K562 (cell line): ENCODE results near the gene DKK1. TPM values are rescaled to one million over a fixed set of nuclear protein-coding genes. Genes with fewer than 3 reads are reported as not detected.

Experiments used
- ATAC-seq: fragments of 200-7000 bp; cut with Tn5 transposase; 3 replicates; pipeline ENCODE4 v1.9.1; 2020; ENCODE audit warnings: moderate library complexity
- BruUV-seq: library from RNA; stranded (reverse); fragments of 400-500 nt; replicated peaks from 2 replicates; lab custom pipeline; 2021; lab: Mats Ljungman, UMichigan
- CTCF ChIA-PET: fragments of 300-600 bp; formaldehyde crosslinking; extraction: SDS; loops from one replicate; lab custom pipeline; 2021; ENCODE audit warnings: low intra/inter-chr PET ratio; lab: Yijun Ruan, JAX
- POLR2A ChIA-PET: fragments of 300-600, 350-650 bp; sonication (Branson Sonifier 250); formaldehyde crosslinking; extraction: SDS; loops from one replicate; lab custom pipeline; 2021; ENCODE audit warnings: antibody characterized with exemption, inconsistent platforms; lab: Yijun Ruan, JAX
- DNase-seq, 4 experiments: peaks; one replicate each; pipeline versions ENCODE4 v3.0.0 to v3.0.0-alpha.2; 2011 to 2018; ENCODE audit warnings: low spot score in 3 of 4, mixed read lengths in 3 of 4; ENCODE audit errors: extremely low read depth in 1 of 4
- FAIRE-seq: peaks from 2 replicates; lab custom pipeline; 2011; peaks lifted over from hg19 to GRCh38; lab: Jason Lieb, UNC
- H2AFZ ChIP-seq: 2 replicates; pipeline ENCODE4 v1.6.0; 2011; ENCODE audit warnings: low read depth, low read length, control low read depth, inconsistent platforms
- H3K27ac ChIP-seq: fragments of 200-600 bp; 3 replicates; pipeline ENCODE4 v1.8.0; 2011; ENCODE audit warnings: low read depth, mild to moderate bottlenecking, control low read depth, inconsistent platforms, low read length, moderate library complexity, mixed read lengths; ENCODE audit errors: extremely low read depth
- H3K27me3 ChIP-seq, 2 experiments: fragments of 300-600 bp in 1 of 2; 2 replicates in 1 of 2; 3 replicates in 1 of 2; pipeline versions ENCODE4 v1.6.0 to v1.8.0; 2011; ENCODE audit warnings: inconsistent platforms in 2 of 2, low read length in 2 of 2, mild to moderate bottlenecking in 1 of 2, mixed read lengths in 1 of 2, moderate library complexity in 1 of 2; ENCODE audit not compliant: control insufficient read depth in 2 of 2, insufficient read depth in 2 of 2
- H3K36me3 ChIP-seq: fragments of 300-600 bp; 3 replicates; pipeline ENCODE4 v1.8.0; 2011; ENCODE audit warnings: mild to moderate bottlenecking, low read length, inconsistent platforms; ENCODE audit not compliant: control insufficient read depth, insufficient read depth
- H3K4me1 ChIP-seq, 2 experiments: fragments of 200-600 bp in 1 of 2; replicated peaks in 1 of 2; 2 replicates in 1 of 2; 3 replicates in 1 of 2; pipeline versions ENCODE4 v1.5.1 to v1.8.0; 2011; ENCODE audit warnings: inconsistent platforms in 2 of 2, low read length in 2 of 2, mild to moderate bottlenecking in 1 of 2, mixed read lengths in 1 of 2, moderate library complexity in 1 of 2; ENCODE audit not compliant: control insufficient read depth in 2 of 2, insufficient read depth in 2 of 2
- H3K4me2 ChIP-seq: 2 replicates; pipeline ENCODE4 v1.6.1; 2011; ENCODE audit warnings: low read length, control low read depth, inconsistent platforms, mixed read lengths; ENCODE audit not compliant: insufficient read depth
- H3K4me3 ChIP-seq: fragments of 200-600 bp; sonication (generic), shearing (Covaris generic); 2 replicates; pipeline ENCODE4 v1.5.1; 2016; ENCODE audit warnings: control low read depth, inconsistent platforms
- H3K79me2 ChIP-seq: fragments of 200-600 bp; 3 replicates; pipeline ENCODE4 v1.8.0; 2011; ENCODE audit warnings: low read length, inconsistent platforms; ENCODE audit not compliant: control insufficient read depth, insufficient read depth
- H3K9ac ChIP-seq, 2 experiments: 2 replicates each; pipeline versions ENCODE4 v1.6.0 to v1.6.1; 2011; ENCODE audit warnings: low read depth in 2 of 2, low read length in 2 of 2, control low read depth in 1 of 2, inconsistent platforms in 1 of 2, mild to moderate bottlenecking in 1 of 2, mixed read lengths in 1 of 2; ENCODE audit not compliant: insufficient read depth in 1 of 2
- H3K9me1 ChIP-seq: one replicate; pipeline ENCODE4 v1.6.0; 2011; ENCODE audit warnings: inconsistent platforms, mild to moderate bottlenecking, low read length, moderate library complexity; ENCODE audit not compliant: control insufficient read depth, insufficient read depth
- H3K9me3 ChIP-seq: replicated peaks from 2 replicates; pipeline ENCODE4 v1.5.1; 2011; ENCODE audit warnings: low read depth, low read length, inconsistent platforms; ENCODE audit not compliant: control insufficient read depth, insufficient read depth
- H4K20me1 ChIP-seq: replicated peaks from 2 replicates; pipeline ENCODE4 v1.6.1; 2011; ENCODE audit warnings: low read length, inconsistent platforms, mixed read lengths; ENCODE audit not compliant: control insufficient read depth, insufficient read depth
- DDX20 ChIP-seq: fragments of 450-650 bp; IDR thresholded peaks from 2 replicates; pipeline ENCODE4 v1.6.1; 2016; ENCODE audit warnings: missing genetic modification characterization, low read depth, mild to moderate bottlenecking, missing compliant biosample characterization, moderate library complexity
- DNMT1 ChIP-seq: fragments of 450-650 bp; IDR thresholded peaks from 2 replicates; pipeline ENCODE4 v1.6.1; 2016; ENCODE audit warnings: antibody characterized with exemption, mild to moderate bottlenecking
- FOS ChIP-seq: IDR thresholded peaks from 3 replicates; pipeline ENCODE4 v1.6.1; 2011; ENCODE audit not compliant: insufficient read length; ENCODE audit errors: extremely low read depth
- FOXK1 ChIP-seq: sonication (generic); formaldehyde crosslinking; IDR thresholded peaks from 2 replicates; pipeline ENCODE4 v1.8.0; 2022; ENCODE audit warnings: missing genetic modification reagents, mild to moderate bottlenecking, borderline replicate concordance
- GABPA ChIP-seq: fragments of 200-800 bp; sonication (Bioruptor generic); conservative IDR thresholded peaks from 2 replicates; pipeline ENCODE4 v1.6.1; 2016; ENCODE audit warnings: low read depth, missing genetic modification characterization, missing compliant biosample characterization
- MYBL2 ChIP-seq, 2 experiments: fragments of 450-650 bp in 1 of 2; sonication (generic) in 1 of 2; formaldehyde crosslinking in 1 of 2; IDR thresholded peaks; 2 replicates each; pipeline versions ENCODE4 v1.6.1 to v1.8.1; 2017 to 2022; ENCODE audit warnings: borderline replicate concordance in 1 of 2, inconsistent platforms in 1 of 2, low read depth in 1 of 2, mild to moderate bottlenecking in 1 of 2, missing genetic modification reagents in 1 of 2, moderate library complexity in 1 of 2
- NFATC3 ChIP-seq: fragments of 450-650 bp; IDR thresholded peaks from 2 replicates; pipeline ENCODE4 v1.6.1; 2017; ENCODE audit warnings: mild to moderate bottlenecking
- POLR2B ChIP-seq: fragments of 450-650 bp; IDR thresholded peaks from 2 replicates; pipeline ENCODE4 v1.6.1; 2018; ENCODE audit warnings: low read depth; ENCODE audit not compliant: partially characterized antibody
- RBM34 ChIP-seq: fragments of 200-400 bp; formaldehyde crosslinking; IDR thresholded peaks from 2 replicates; pipeline ENCODE4 v1.6.1; 2018; ENCODE audit warnings: low read length, borderline replicate concordance; ENCODE audit not compliant: insufficient read depth
- SP1 ChIP-seq: sonication (generic); formaldehyde crosslinking; IDR thresholded peaks from 2 replicates; pipeline ENCODE4 v1.8.1; 2022; ENCODE audit warnings: mild to moderate bottlenecking, missing genetic modification reagents
- SRSF7 ChIP-seq: fragments of 200-400 bp; formaldehyde crosslinking; optimal IDR thresholded peaks from 2 replicates; pipeline ENCODE3; 2017; ENCODE audit warnings: mild to moderate bottlenecking, low read depth, low read length
- XRCC5 ChIP-seq: fragments of 200-400 bp; formaldehyde crosslinking; IDR thresholded peaks from 2 replicates; pipeline ENCODE4 v1.6.1; 2017; ENCODE audit warnings: low read depth, mild to moderate bottlenecking, low read length
- ZNF263 ChIP-seq: sonication (generic); formaldehyde crosslinking; IDR thresholded peaks from 2 replicates; pipeline ENCODE4 v1.8.0; 2022; ENCODE audit warnings: mild to moderate bottlenecking, missing genetic modification reagents, borderline replicate concordance
- WGBS: fragments of 100-300 bp; shearing (Covaris generic); methylation state at CpG from one replicate; pipeline ENCODE4 v1.1.6; 2016; ENCODE audit warnings: low coverage, mixed read lengths; ENCODE audit not compliant: insufficient coverage; ENCODE audit errors: missing lambda C conversion rate; 5-methylcytosine and 5-hydroxymethylcytosine counted together
- in situ Hi-C: fragments of 300-500 bp; cut with MboI; formaldehyde crosslinking; loops from 4 replicates; pipeline ENCODE4 v1.15.0; 2018; ENCODE audit warnings: inconsistent platforms, mixed read lengths
- intact Hi-C: fragments of 100-400 bp; cut with micrococcal nuclease; formaldehyde crosslinking; loops from 2 replicates; pipeline ENCODE4 v1.14.2; 2022
- polyA plus RNA-seq, 8 experiments: library from polyadenylated mRNA; depleted of rRNA in 4 of 8; stranded (reverse) in 5 of 8; unstranded in 3 of 8; fragments of >200 nt; fragmentation: Nextera tagmentation in 2 of 8; fragmentation: Illumina TruSeq in 1 of 8; extraction: Ambion mirVana in 2 of 8; extraction: Trizol in 1 of 8; gene quantifications; 2 replicates each; pipeline versions ENCODE4 v1.2.1 to v1.2.3, GENCODE V29; 2011 to 2014; ENCODE audit warnings: inconsistent platforms in 1 of 8, missing spikeins in 1 of 8
- total RNA-seq, 7 experiments: library from RNA; depleted of rRNA in 6 of 7; stranded (reverse); fragments of >200 nt in 6 of 7; fragmentation: Illumina TruSeq in 2 of 7; extraction: Trizol in 2 of 7; gene quantifications; 2 replicates each; pipeline versions ENCODE4 v1.2.1 to v1.2.3, GENCODE V29; 2011 to 2021; ENCODE audit warnings: low replicate concordance in 1 of 7
- TF ChIP-seq, protein P1 (sequence below): IDR thresholded peaks from 2 replicates; pipeline ENCODE4 v1.6.1; 2016; ENCODE audit warnings: missing genetic modification characterization, missing compliant biosample characterization

The DKK1 gene
- total and polyA plus RNA-seq, 9 of the 15 experiments (the other 6 are each of a cell fraction or from before 2014, with no cell fraction given) = 0.13 TPM; not detected in 8

DNA sequence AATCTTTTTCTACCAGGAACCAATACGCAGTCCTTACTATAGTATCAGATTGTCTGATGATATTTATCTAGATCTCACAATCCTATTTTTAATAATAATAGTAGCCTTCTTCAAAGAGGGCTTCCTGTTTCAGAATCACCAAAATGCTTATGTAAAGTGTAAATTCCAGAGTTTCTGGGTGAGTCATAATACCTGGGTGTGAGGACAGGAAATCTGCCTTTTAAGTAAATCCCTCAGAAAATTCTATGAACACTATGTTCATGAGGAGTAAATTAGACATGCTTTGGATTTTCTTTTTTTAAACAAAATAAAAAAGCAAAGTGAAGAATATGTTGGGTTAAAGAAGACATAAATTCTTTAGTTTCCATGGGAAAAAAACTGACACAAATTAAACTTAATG, 20.5 kb downstream of the DKK1 start:
- no peak for ATAC-seq

DNA sequence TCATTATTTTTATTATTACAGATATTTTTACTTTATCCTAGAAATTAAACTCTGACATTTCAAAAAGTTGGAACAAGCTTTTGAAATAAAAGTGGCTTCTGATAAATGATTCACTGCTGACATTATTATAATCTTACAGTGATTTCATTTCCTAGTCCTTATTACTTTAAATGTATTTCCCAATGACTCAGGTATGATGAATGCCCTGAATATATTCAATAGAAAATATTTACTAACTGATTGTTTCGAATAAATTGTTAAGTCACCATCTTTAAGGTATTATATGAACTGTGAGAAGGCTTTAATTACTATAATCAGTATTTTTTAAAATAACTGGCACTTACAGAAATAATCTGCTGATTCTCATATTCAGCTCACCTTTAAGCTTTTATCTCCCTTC, 21.6 kb downstream of the DKK1 start:
- in situ Hi-C loops = no loop called here
- Histone ChIP-seq H3K9me3 (no peaks in the 10 kb centered on the region), H4K20me1 (no peaks in the 10 kb centered on the region), H3K79me2 (no peaks in the 10 kb centered on the region), H3K9me1 (no peaks in the 10 kb centered on the region), H3K4me3 (no peak overlapping the region), H3K36me3 (no peaks in the 10 kb centered on the region), H3K4me1 (no peaks in the 10 kb centered on the region), H3K27ac (no peak overlapping the region), H3K9ac (no peak overlapping the region), H3K27me3 (no peaks in the 10 kb centered on the region), H3K4me2 (no peak overlapping the region), H2AFZ (no peak overlapping the region)
- DNase-seq (no peak), ATAC-seq (no peak), FAIRE-seq (no peak)
- 0% methylated on average over 1 of the region's 1 CpG for WGBS
- CTCF ChIA-PET = no interaction called here
- TF ChIP-seq FOXK1 (no peak), MYBL2 (IDR thresholded peaks at IDR 0.05; ENCODE audit: low read depth) (no peak), MYBL2 (CRISPR knock-in tag; IDR thresholded peaks at IDR 0.05; ENCODE audit: borderline replicate concordance) (no peak), GABPA (tag) (no peak), SRSF7 (no peak), DDX20 (tag) (no peak), DNMT1 (no peak), POLR2B (no peak), SP1 (CRISPR knock-in tag) (no peak), ZNF263 (CRISPR knock-in tag) (no peak)
- TF ChIP-seq, protein P1, sequence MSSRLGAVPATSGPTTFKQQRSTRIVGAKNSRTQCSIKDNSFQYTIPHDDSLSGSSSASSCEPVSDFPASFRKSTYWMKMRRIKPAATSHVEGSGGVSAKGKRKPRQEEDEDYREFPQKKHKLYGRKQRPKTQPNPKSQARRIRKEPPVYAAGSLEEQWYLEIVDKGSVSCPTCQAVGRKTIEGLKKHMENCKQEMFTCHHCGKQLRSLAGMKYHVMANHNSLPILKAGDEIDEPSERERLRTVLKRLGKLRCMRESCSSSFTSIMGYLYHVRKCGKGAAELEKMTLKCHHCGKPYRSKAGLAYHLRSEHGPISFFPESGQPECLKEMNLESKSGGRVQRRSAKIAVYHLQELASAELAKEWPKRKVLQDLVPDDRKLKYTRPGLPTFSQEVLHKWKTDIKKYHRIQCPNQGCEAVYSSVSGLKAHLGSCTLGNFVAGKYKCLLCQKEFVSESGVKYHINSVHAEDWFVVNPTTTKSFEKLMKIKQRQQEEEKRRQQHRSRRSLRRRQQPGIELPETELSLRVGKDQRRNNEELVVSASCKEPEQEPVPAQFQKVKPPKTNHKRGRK = no peak
- intact Hi-C loops = no loop called here
- POLR2A ChIA-PET = no interaction called here
- no TSS peak for BruUV-seq

More for the DNA sequence above, 20.5 kb downstream of the DKK1 start:
- no peak overlapping the region for H3K27ac ChIP-seq
- no peak overlapping the region for H3K9ac ChIP-seq
- no peaks in the 10 kb centered on the region for H3K9me3 ChIP-seq
- H3K79me2 ChIP-seq = no peaks in the 10 kb centered on the region
- H3K27me3 ChIP-seq = no peaks in the 10 kb centered on the region
- FAIRE-seq (no peak), DNase-seq (no peak)
- CTCF ChIA-PET = no interaction called here
- no peak overlapping the region for H3K4me3 ChIP-seq
- WGBS = 0% methylated on average over 1 of the region's 1 CpG
- H3K9me1 ChIP-seq = no peaks in the 10 kb centered on the region
- intact Hi-C loops = no loop called here
- in situ Hi-C loops = no loop called here
- POLR2A ChIA-PET = no interaction called here
- no peak overlapping the region for H2AFZ ChIP-seq
- H3K4me2 ChIP-seq = no peak overlapping the region
- no peaks in the 10 kb centered on the region for H3K36me3 ChIP-seq
- no peak for TF ChIP-seq XRCC5
- no peak for TF ChIP-seq RBM34
- TF ChIP-seq FOS = no peak
- no peak for TF ChIP-seq NFATC3
- BruUV-seq = no TSS peak
- H4K20me1 ChIP-seq = no peaks in the 10 kb centered on the region
- H3K4me1 ChIP-seq = no peaks in the 10 kb centered on the region
